ACC112 (cell line): ENCODE results near the gene HNRNPUL1.
"Not testable (repeated sequence)": the region's sequence is repeated elsewhere in the genome, so short reads cannot be mapped to it uniquely, and the experiment has no call there.

Source experiments
- H2AFZ ChIP-seq: fragments of 200-600 bp; sonication (generic); one replicate; pipeline ENCODE4 v1.6.0; 2017; ENCODE audit warnings: antibody characterized with exemption, low read length; ENCODE audit not compliant: unreplicated experiment
- H3K27ac ChIP-seq: fragments of 200-600 bp; sonication (generic); 2 replicates; pipeline ENCODE4 v1.5.1; 2014; ENCODE audit warnings: low read depth, mild to moderate bottlenecking, antibody characterized with exemption, low read length, moderate library complexity
- H3K27me3 ChIP-seq: fragments of 200-600 bp; sonication (generic); 2 replicates; pipeline ENCODE4 v1.6.1; 2014; ENCODE audit warnings: mild to moderate bottlenecking, antibody characterized with exemption, low read length, moderate library complexity, mixed read lengths; ENCODE audit not compliant: insufficient read depth
- H3K36me3 ChIP-seq: fragments of 200-600 bp; sonication (generic); 2 replicates; pipeline ENCODE4 v1.6.1; 2016; ENCODE audit warnings: mild to moderate bottlenecking, antibody characterized with exemption, low read length, moderate library complexity, mixed read lengths; ENCODE audit not compliant: insufficient read depth
- H3K4me1 ChIP-seq: fragments of 200-600 bp; sonication (generic); one replicate; pipeline ENCODE4 v1.6.1; 2016; ENCODE audit warnings: low read length, mixed read lengths; ENCODE audit not compliant: insufficient read depth, unreplicated experiment, control insufficient read depth
- H3K4me3 ChIP-seq: fragments of 200-600 bp; sonication (generic); 2 replicates; pipeline ENCODE4 v1.5.1; 2014; ENCODE audit warnings: mild to moderate bottlenecking, low read depth, low read length
- H3K79me2 ChIP-seq: fragments of 200-600 bp; sonication (generic); one replicate; pipeline ENCODE4 v1.6.0; 2016; ENCODE audit warnings: low read length; ENCODE audit not compliant: control insufficient read depth, unreplicated experiment, insufficient read depth

Gene HNRNPUL1

GRCh38 chr19:41224632-41225031, 39.5 kb upstream of the HNRNPUL1 start:
- H2AFZ ChIP-seq = no peak overlapping the region
- H3K36me3 ChIP-seq = peaks cover 28% of the 10 kb centered on the region; the same call in 1 of the 2 replicates
- H3K79me2 ChIP-seq = peaks cover 52% of the 10 kb centered on the region
- H3K4me3 ChIP-seq = no peak overlapping the region
- H3K4me1 ChIP-seq = peaks cover 60% of the 10 kb centered on the region
- peak overlapping the region; percentile 91 for H3K27ac ChIP-seq
- no peaks in the 10 kb centered on the region for H3K27me3 ChIP-seq

GRCh38 chr19:41225238-41226052, 38.7 kb upstream of the HNRNPUL1 start:
- Histone ChIP-seq H3K36me3 (peaks cover 26% of the 10 kb centered on the region; the same call in 1 of the 2 replicates), H3K27ac (peak overlapping the region; percentile 91), H3K27me3 (no peaks in the 10 kb centered on the region), H3K4me3 (peak overlapping the region; percentile 68), H3K4me1 (peaks cover 66% of the 10 kb centered on the region), H3K79me2 (peaks cover 53% of the 10 kb centered on the region), H2AFZ (no peak overlapping the region)

- H3K27me3 ChIP-seq = no peaks in the 10 kb centered on the region
- peaks cover 22% of the 10 kb centered on the region; the same call in 1 of the 2 replicates for H3K36me3 ChIP-seq
- H2AFZ ChIP-seq = no peak overlapping the region
- peaks cover 48% of the 10 kb centered on the region for H3K79me2 ChIP-seq
- H3K27ac ChIP-seq = peak overlapping the region; percentile 91
- H3K4me1 ChIP-seq = peaks cover 58% of the 10 kb centered on the region
- peak overlapping the region; percentile 68 for H3K4me3 ChIP-seq
Observed at GRCh38 chr19:41226053-41226873, 37.9 kb upstream of the HNRNPUL1 start.

GRCh38 chr19:41226874-41227390, 37.2 kb upstream of the HNRNPUL1 start:
- H3K4me1 ChIP-seq = peaks cover 51% of the 10 kb centered on the region
- H3K27ac ChIP-seq = peak overlapping the region; percentile 91
- peaks cover 20% of the 10 kb centered on the region; the same call in 1 of the 2 replicates for H3K36me3 ChIP-seq
- peak overlapping the region; percentile 68 for H3K4me3 ChIP-seq
- no peaks in the 10 kb centered on the region for H3K27me3 ChIP-seq
- H3K79me2 ChIP-seq = peaks cover 42% of the 10 kb centered on the region
- no peak overlapping the region for H2AFZ ChIP-seq

GRCh38 chr19:41228486-41228885, 35.7 kb upstream of the HNRNPUL1 start:
- Histone ChIP-seq H2AFZ (no peak overlapping the region), H3K4me3 (no peak overlapping the region), H3K27me3 (no peaks in the 10 kb centered on the region), H3K79me2 (peaks cover 33% of the 10 kb centered on the region), H3K36me3 (peaks cover 24% of the 10 kb centered on the region; the same call in 1 of the 2 replicates), H3K27ac (no peak overlapping the region), H3K4me1 (peaks cover 38% of the 10 kb centered on the region)

- H3K27me3 ChIP-seq, H3K4me3 ChIP-seq, H2AFZ ChIP-seq: not testable (repeated sequence)
- Histone ChIP-seq H3K79me2 (peaks cover 28% of the 10 kb centered on the region), H3K27ac (peak overlapping the region; percentile 47; the same call in 1 of the 2 replicates), H3K36me3 (peaks cover 31% of the 10 kb centered on the region; the same call in 1 of the 2 replicates), H3K4me1 (peaks cover 29% of the 10 kb centered on the region)
Observed at GRCh38 chr19:41229338-41229737, 34.8 kb upstream of the HNRNPUL1 start.

GRCh38 chr19:41230067-41230857, 33.9 kb upstream of the HNRNPUL1 start:
- Histone ChIP-seq H3K4me3 (no peak overlapping the region), H3K27me3 (no peaks in the 10 kb centered on the region), H2AFZ (no peak overlapping the region), H3K27ac (peak overlapping the region; percentile 47; the same call in 1 of the 2 replicates), H3K79me2 (peaks cover 25% of the 10 kb centered on the region), H3K36me3 (peaks cover 35% of the 10 kb centered on the region; the same call in 1 of the 2 replicates), H3K4me1 (peaks cover 22% of the 10 kb centered on the region)

- Histone ChIP-seq H2AFZ (no peak overlapping the region), H3K4me1 (peaks cover 9% of the 10 kb centered on the region), H3K36me3 (peaks cover 30% of the 10 kb centered on the region; the same call in 1 of the 2 replicates), H3K27ac (no peak overlapping the region), H3K79me2 (peaks cover 20% of the 10 kb centered on the region), H3K27me3 (no peaks in the 10 kb centered on the region), H3K4me3 (no peak overlapping the region)
Observed at GRCh38 chr19:41232686-41233085, 31.5 kb upstream of the HNRNPUL1 start.

GRCh38 chr19:41233748-41234240, 30.4 kb upstream of the HNRNPUL1 start:
- Histone ChIP-seq H3K27ac (no peak overlapping the region), H3K27me3 (no peaks in the 10 kb centered on the region), H3K36me3 (peaks cover 28% of the 10 kb centered on the region; the same call in 1 of the 2 replicates), H2AFZ (no peak overlapping the region), H3K4me3 (no peak overlapping the region), H3K79me2 (peaks cover 17% of the 10 kb centered on the region), H3K4me1 (peaks cover 9% of the 10 kb centered on the region)
